GM20000 (cell line): ENCODE measurements around the gene PRODH.
"Not testable (repeated sequence)": the region's sequence is repeated elsewhere in the genome, so short reads cannot be mapped to it uniquely, and the experiment has no call there.

Experiments used
- DNase-seq: peaks from one replicate; pipeline ENCODE4 v3.0.0; 2012; ENCODE audit warnings: low spot score
- TF ChIP-seq, protein P1 (sequence below): IDR thresholded peaks from 2 replicates; pipeline ENCODE4 v1.5.1; 2012; ENCODE audit warnings: mild to moderate bottlenecking, control low read depth; ENCODE audit errors: extremely low read depth, missing control alignments

Gene PRODH

DNA sequence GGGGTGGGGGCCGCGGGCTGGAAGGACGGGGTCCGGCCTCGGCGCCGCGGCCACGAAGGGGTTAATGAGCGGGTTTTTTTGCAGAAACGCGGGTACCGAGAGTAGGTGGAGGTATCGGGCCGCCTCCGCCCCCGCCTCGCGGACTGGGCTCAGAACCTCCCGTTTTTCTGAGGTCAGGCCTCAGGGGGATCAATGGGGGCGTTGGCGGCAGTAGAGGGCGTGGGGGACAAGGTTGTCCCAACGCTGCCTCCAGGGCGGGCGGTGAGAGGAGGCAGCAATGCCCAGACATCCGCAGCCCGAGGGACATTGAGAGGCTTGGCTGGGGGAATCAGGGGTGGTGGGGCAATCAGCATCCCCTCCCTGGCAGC lies 34.8 kb upstream of the PRODH start:
- TF ChIP-seq, protein P1, sequence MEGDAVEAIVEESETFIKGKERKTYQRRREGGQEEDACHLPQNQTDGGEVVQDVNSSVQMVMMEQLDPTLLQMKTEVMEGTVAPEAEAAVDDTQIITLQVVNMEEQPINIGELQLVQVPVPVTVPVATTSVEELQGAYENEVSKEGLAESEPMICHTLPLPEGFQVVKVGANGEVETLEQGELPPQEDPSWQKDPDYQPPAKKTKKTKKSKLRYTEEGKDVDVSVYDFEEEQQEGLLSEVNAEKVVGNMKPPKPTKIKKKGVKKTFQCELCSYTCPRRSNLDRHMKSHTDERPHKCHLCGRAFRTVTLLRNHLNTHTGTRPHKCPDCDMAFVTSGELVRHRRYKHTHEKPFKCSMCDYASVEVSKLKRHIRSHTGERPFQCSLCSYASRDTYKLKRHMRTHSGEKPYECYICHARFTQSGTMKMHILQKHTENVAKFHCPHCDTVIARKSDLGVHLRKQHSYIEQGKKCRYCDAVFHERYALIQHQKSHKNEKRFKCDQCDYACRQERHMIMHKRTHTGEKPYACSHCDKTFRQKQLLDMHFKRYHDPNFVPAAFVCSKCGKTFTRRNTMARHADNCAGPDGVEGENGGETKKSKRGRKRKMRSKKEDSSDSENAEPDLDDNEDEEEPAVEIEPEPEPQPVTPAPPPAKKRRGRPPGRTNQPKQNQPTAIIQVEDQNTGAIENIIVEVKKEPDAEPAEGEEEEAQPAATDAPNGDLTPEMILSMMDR = no peak
- no peak for DNase-seq

DNA sequence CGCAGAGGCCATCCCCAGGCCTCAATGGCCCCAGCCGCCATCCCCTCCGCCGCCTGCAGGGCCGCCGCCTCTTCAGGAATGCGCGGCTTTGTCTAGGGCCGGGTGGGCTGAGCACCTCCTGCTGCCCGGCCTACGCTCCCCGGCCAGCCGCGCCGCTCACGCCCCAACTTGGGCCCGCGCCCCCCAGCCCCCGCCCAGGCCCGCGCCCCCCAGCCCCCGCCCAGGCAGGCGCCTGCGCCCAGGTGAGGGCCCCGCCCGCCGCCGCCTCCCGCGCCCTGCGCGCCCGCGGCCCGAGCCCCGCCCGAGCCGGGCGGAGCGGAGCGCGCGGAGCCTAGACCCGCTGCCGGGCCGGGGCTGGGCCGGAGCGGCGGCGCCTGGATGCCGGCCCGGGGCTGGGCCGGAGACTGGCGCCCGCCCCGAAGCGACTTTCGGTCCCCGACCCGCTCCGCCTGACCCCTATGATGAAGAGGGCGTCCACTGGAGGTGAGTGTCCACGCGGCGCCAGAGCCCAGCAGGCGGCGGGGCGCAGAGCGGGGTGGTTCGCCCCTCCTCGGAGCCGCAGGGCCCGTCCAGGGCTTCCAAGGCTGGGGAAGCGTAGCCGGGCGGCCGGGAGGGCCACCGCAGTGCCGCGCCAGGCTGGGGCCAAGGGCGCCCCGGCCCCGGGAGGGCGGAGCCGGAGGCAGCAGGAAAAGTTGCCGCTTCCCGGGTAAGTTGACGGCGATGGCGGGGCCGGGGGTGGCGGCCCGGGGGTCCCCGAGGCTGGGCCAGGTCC lies 34.3 kb upstream of the PRODH start:
- peak; percentile 37 for DNase-seq
- TF ChIP-seq, protein P1 = no peak

DNA sequence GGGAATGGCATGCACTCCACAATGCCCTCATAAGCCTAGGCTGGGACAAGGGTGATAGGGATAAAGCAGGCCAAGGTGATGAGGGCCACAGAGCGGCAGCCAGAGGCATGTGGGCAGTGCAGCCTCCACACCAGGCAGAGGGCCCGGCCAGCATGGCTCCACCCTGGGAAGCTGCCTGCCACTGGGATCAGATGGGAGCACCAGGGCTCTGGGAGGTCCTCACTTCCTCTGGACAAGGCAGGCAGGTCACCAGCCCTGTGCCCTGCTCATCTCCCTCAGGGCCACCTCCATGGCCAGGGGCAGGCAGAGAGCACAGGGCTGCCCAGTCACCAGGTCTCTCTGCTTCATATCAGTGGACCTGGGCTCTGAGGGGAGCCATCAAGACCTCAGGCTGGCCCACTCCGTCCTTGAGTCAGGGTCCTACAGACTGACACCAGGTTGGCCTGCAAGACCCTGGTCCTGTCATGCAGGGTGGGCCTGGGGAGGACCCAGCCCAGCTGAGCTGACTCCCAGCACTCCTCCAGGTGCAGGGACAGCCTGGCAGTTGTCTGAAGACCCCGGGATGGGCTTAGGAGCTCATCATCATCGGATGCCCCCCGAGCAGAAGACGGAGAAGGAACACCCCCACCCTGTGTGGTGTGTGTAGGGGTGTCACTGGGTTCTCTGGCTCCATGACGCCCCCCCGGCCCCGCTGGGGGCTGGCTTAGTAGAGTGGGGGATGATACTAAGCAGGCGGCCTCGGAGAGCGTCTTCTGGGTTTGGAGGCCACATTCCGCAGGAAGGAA lies 33.3 kb upstream of the PRODH start:
- not testable (repeated sequence) for DNase-seq

DNA sequence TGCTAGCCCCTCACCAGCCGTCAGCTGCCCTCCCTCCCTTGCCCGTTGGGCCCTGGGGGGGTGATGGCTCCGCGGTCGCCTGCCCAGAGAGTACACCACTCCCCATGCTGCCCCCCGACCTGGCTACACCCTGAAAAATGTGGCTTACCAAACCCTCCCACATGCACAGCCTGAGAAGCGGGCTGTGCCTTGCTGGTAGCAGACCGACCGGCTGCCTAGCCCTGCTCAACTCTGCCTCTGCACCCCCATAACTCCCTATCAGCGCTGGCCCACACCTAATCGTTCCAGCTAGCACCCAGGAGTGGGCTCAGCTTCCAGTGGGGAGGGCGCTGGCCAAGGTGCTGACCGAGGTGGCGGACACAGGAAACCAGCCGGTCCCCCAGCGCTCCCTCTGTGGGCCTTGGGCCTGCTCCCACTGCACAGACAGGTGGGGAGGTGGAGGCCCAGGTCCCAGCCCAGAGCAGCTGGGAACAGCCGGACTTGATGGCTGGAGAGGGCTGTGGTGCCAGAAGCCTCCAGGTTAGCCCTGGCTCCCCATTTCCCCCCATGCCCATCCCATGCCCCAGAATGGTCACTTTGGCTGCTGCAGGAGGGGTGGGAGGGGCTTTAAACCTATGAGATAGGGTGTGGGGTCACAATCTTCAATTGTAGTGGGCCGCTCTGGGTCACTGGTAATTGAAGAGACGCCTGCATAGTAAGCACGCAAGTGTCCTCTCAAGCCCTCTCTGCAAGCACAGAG lies 32.1 kb upstream of the PRODH start:
- DNase-seq = no peak
- TF ChIP-seq, protein P1 = no peak

DNA sequence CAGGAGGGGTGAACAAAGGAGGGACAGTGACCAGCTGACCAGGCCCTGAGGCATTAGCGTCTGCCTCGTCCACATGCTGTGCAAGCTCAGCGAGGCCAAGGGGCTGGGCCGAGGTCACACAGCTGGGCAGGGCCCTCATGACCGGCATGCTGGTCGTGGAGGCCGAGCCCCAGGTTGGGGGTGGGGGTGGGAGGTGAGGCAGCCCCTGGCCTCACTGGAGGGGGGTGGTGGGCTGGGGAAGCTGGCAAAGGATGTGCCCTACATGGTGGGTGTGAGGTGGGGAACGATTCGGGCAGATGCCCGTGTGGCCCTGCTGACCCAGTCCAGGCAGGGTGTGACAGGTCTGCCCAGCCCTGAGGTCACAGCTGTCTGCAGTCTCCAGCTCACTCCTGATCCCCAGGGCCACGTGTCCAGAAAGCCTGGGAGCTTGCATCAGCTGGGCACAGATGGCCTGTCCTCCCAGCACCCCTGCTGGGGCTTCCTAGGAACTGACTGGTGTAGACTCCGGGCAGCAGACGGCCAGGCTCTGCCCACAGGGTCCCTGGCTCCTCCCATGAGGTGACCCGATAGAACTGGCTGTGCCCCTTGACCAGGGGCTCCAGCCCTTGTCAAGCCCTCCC lies 31.4 kb upstream of the PRODH start:
- DNase-seq = not testable (repeated sequence)

DNA sequence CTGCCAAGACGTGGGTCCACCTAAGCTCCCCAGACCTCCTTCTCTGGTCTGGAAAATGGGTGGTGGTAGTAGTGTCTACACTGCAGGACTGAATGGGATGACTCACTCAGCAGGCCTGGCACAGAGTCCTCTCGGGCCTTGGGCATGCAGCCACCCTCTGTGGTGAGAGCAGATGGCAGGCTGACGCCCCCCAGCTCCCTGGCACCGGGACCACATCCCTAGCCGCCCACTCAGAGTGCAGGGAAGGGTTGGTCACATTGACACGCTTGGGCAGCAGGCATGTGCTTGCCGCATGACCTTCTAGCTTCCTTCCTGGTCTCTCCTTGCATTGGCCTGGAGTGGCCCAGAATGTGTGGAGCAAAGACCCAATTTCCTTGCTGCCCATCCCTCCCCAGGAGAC lies 30.7 kb upstream of the PRODH start:
- TF ChIP-seq, protein P1 = no peak
- DNase-seq = no peak

DNA sequence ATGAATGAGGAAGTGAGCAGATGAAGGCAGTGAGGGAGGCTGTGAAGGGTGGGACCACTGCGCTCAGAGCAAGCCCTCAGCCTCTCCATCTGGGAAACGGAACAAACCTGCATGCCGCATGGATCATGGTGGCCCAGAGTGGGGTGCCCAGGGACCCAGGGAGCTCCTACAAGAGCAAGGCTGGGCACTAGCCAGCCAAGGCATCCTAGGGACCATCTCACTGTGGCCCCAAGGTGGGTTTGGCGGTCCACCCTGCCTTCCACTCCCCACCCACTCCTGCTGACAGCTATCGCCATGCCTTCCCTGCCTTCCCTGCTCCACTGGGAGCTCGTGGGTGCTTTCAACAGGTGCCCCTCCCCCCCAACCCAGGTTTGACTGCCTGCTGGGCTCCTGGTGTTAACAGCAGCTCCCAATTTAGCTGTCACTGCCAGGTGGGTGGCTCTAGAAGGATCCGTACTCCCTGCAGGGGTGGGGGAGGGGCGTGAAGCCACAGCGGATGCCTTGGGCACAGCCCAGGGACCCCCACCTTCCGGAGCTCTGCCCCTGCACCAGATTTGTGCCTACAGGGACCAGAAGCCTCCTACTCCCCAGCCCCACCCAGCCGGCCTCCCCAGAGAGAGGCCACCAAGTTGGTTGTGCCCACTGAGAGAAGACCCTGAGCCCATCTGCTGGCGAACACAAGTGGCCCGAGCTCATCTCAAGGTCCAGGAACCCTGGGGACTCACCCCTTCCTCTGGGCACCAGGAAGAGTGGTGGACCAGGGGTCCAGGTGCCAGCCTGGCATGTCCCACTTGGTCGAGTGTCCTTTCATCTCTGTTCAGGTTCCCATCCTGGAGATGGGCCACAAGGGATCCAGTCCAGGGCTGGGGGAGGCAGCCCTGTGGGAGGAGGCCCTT lies 29.7 kb upstream of the PRODH start:
- DNase-seq = no peak

DNA sequence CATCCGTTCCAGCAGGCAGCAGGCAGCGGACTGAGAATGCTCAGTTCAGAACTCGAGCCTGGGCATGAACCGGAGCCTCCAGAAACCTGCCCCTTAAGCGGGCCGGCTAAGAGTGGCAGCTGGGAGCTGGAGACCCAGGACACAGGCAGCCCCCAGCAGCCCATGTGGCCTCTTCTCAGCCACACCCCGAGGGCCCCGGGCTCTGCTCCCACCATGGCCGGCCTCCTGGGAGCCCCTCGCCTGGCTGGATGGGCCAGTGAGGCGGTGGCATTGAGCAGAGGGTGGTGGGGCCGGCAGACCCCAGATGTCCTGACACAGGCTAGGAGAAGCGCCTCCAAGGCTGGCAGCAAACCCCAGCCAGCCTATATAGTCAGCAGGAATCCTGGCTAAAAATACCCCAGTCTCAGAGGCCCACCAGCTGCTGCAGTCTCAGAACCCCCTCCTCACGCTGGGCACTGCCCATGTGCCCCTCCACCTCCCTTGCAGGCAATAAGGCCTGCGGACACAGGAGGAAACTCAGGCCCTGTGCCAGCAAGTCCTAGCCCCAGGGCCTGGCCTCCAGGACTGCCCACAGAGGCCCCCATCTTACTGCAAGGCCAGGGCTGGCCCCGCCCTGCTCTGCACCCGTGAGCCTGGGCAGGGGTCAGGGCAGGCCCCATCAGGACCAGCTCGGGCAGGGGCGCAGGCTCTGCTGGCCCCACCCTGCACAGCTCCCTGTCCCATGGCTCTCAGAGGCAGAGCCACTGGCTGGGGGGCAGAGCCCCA lies 28.6 kb upstream of the PRODH start:
- not testable (repeated sequence) for DNase-seq

More for the DNA sequence above, 29.7 kb upstream of the PRODH start:
- TF ChIP-seq, protein P1 = no peak

DNA sequence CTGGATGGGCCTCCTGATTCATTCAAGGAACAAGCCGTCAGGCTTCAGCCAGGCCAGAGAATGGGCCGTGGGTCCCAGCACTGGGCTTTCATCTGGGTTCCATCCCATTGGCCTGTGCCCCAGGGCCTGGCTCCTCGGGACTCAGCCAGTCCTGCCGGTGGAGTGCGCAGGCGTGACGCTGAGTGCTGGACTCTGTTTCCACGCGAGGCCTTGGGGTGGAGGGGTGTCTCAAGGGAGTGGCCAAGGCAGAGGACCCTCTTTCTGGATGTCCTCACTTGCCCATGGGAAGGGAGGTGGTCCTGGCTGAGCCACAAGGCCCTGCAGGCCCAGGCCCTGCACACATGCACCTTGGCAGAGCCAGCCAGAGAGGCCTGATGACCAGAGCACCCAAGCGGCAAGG lies 28.0 kb upstream of the PRODH start:
- not testable (repeated sequence) for DNase-seq
